ENCODE measurements around the gene ZNF74.
A peak's percentile ranks its signal among the peaks of the same experiment; 100 is the strongest.

ZNF74 gene

DNA sequence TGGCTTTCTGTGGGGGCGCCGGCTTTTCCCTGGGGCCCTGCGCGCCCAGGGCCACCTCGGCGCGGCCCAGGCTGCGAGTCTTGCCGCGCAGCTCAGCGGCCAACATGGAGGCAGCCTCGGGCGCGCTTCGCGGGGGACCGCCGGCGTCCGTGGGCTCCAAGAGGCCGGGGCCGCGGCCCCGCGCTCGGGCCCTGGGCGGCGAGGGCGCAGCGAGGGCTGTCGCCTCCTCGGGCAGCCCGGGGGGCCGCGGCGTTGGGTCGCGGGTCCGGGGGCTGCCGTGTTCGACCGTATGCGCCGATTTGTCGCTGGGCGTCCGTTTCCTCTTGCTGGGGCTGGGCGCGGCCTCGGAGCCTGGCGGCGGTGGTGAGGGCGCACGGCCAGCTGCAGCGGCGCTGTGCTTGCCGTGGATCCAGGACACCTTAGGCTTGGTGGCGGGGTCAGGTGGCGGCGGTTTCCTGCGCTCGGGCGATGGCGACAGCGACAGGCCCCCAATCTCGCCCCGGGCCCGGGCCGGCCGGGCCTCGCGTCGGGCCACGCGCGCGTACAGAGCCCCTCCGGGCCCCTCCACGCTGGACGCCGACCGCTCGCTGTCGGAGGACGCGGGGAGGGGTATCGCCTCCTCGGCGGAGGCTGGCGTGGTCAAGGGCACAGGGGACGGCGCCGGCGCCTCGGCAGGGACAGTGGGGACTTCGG is 31.8 kb downstream of the ZNF74 start:
- Histone ChIP-seq H3K4me3 (ENCODE audit: low read depth, low read length) (no peak overlapping the region), H3K9me3 (ENCODE audit: control insufficient read depth, insufficient read depth, low read length) (no peaks in the 10 kb centered on the region), H3K36me3 (ENCODE audit: control insufficient read depth, insufficient read depth, low read length) (peaks cover 3% of the 10 kb centered on the region), H3K27me3 (ENCODE audit: control insufficient read depth, insufficient read depth, low read length) (peaks cover 26% of the 10 kb centered on the region), H3K9ac (ENCODE audit: low read depth, low read length) (no peak overlapping the region), H3K4me1 (ENCODE audit: control insufficient read depth, insufficient read depth, low read length) (no peaks in the 10 kb centered on the region)

DNA sequence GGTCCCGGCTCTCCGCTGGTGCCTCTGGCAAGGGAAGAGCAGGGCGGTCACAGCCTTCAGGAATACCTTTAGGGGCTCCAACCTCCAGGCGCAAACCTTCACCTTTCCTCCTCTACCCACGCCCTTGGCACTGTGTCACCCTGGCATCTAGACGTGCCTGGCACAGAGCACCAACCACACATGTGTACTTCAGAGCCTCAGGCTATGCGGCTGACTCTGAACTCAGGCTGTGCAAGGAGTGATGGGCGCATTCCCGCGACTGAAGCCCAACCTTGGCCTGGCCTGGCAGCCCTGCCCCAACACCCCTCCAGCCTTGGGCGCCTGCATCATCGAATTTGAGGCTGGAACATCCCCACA is 32.3 kb downstream of the ZNF74 start:
- no peaks in the 10 kb centered on the region for H3K9me3 ChIP-seq (ENCODE audit: control insufficient read depth, insufficient read depth, low read length)
- no peak overlapping the region for H3K9ac ChIP-seq (ENCODE audit: low read depth, low read length)
- peaks cover 31% of the 10 kb centered on the region for H3K27me3 ChIP-seq (ENCODE audit: control insufficient read depth, insufficient read depth, low read length)
- H3K4me3 ChIP-seq (ENCODE audit: low read depth, low read length) = no peak overlapping the region
- peaks cover 3% of the 10 kb centered on the region for H3K36me3 ChIP-seq (ENCODE audit: control insufficient read depth, insufficient read depth, low read length)
- no peaks in the 10 kb centered on the region for H3K4me1 ChIP-seq (ENCODE audit: control insufficient read depth, insufficient read depth, low read length)

DNA sequence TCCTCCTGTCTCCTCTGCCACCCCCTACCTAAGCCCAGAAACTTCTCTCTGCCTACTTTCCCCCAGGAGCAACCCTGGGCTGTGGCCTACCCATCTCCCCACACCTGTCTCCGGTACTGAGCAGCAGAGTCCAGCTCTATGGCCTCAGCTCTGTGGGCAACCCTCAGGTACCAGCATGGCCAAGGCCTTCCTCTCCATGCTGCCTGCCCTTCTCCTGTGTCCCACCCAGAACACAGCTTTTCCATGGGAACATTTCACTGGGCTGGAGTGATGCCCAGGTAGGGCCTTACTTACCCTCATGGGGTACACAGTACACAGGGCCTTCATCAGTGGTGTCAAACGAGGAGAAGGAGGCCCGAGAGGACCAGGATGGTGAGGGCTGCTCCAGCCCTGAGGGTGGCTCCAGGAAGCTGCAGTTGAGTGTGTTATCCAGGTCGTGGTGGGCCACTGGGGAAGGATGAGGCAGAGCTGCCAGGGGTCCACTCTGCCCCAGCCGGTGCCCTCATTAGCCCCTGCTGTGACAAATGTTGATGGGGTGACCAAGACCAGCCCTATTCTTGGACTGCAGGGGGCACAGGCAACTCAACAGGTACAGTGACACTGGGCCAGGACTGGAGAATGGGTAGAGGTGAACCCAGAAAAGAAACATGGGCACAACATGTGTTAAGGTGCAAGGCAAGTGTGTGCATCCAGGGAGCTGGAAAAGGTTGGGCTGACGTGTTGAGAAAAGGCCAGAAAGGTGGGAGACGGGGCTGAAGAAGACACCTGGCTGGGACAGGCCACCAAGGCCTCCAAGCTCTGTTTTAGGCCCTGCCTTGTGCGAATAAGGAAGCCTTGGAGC is 33.4 kb downstream of the ZNF74 start:
- H3K4me3 ChIP-seq (ENCODE audit: low read depth, low read length) = no peak overlapping the region
- H3K9ac ChIP-seq (ENCODE audit: low read depth, low read length) = no peak overlapping the region
- peaks cover 40% of the 10 kb centered on the region for H3K27me3 ChIP-seq (ENCODE audit: control insufficient read depth, insufficient read depth, low read length)
- H3K9me3 ChIP-seq (ENCODE audit: control insufficient read depth, insufficient read depth, low read length) = no peaks in the 10 kb centered on the region
- H3K36me3 ChIP-seq (ENCODE audit: control insufficient read depth, insufficient read depth, low read length) = peaks cover 3% of the 10 kb centered on the region
- no peaks in the 10 kb centered on the region for H3K4me1 ChIP-seq (ENCODE audit: control insufficient read depth, insufficient read depth, low read length)

DNA sequence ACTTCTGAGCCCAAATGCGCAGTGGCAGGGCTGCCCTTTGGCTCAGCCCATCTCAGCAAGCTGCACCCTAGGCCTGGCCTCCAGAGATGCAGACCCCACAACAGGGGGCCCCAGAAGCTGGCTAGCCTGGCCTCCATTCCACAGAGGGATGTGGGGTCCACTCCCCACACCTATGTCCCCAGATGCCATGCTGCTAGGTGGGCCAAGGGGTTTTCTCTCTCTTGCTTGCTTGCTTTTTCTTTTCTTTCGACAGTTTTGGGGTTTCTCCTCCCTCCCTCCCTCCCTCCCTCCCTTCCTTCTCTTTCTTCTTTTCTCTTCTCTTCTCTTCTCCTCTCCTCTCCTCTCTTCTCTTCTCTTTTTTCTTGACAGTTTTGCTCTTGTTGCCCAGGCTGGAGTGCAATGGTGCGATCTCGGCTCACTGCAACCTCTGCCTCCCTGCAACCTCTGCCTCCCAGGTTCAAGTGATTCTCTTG is 34.0 kb downstream of the ZNF74 start:
- H3K27me3 ChIP-seq (ENCODE audit: control insufficient read depth, insufficient read depth, low read length) = peaks cover 46% of the 10 kb centered on the region
- peaks cover 3% of the 10 kb centered on the region for H3K36me3 ChIP-seq (ENCODE audit: control insufficient read depth, insufficient read depth, low read length)
- no peak overlapping the region for H3K9ac ChIP-seq (ENCODE audit: low read depth, low read length)
- no peaks in the 10 kb centered on the region for H3K4me1 ChIP-seq (ENCODE audit: control insufficient read depth, insufficient read depth, low read length)
- no peak overlapping the region for H3K4me3 ChIP-seq (ENCODE audit: low read depth, low read length)
- H3K9me3 ChIP-seq (ENCODE audit: control insufficient read depth, insufficient read depth, low read length) = no peaks in the 10 kb centered on the region

DNA sequence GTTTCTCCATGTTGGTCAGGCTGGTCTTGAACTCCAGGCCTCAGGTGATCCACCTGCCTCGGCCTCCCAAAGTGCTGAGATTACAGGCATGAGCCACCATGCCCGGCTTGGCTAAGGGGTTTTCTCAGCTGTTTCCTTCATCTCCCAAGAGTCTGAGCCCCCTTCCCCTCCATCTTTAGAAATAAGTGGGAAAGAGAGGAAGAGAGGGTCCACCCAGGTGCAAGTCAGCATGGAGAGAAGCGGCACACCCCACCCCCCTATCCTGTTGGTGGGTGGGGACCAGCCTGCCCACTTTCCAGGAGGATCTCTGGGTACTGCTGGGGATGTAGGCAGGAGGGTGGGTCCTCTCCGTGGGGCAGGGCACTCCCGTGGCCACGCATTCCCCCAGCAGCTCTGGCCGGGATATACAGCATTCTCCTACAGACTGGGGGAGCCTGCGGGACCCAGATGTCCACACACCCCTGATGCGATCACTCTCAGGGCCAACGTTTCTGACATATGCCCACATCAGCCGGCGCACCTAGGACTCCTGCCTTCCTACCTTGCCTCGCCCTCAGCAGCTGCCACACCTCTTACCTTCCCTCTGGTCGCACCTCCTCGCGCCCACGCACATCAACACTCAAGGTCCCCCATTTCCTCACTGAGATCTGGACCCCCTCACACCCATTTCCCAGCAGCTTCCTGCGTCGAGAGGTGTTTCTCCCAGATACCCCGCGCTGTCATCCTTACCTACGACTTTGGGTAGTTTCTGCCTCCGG is 34.7 kb downstream of the ZNF74 start:
- Histone ChIP-seq H3K27me3 (ENCODE audit: control insufficient read depth, insufficient read depth, low read length) (peaks cover 53% of the 10 kb centered on the region), H3K4me3 (ENCODE audit: low read depth, low read length) (peak overlapping the region; percentile 52), H3K36me3 (ENCODE audit: control insufficient read depth, insufficient read depth, low read length) (peaks cover 3% of the 10 kb centered on the region), H3K9ac (ENCODE audit: low read depth, low read length) (no peak overlapping the region), H3K9me3 (ENCODE audit: control insufficient read depth, insufficient read depth, low read length) (no peaks in the 10 kb centered on the region), H3K4me1 (ENCODE audit: control insufficient read depth, insufficient read depth, low read length) (no peaks in the 10 kb centered on the region)

DNA sequence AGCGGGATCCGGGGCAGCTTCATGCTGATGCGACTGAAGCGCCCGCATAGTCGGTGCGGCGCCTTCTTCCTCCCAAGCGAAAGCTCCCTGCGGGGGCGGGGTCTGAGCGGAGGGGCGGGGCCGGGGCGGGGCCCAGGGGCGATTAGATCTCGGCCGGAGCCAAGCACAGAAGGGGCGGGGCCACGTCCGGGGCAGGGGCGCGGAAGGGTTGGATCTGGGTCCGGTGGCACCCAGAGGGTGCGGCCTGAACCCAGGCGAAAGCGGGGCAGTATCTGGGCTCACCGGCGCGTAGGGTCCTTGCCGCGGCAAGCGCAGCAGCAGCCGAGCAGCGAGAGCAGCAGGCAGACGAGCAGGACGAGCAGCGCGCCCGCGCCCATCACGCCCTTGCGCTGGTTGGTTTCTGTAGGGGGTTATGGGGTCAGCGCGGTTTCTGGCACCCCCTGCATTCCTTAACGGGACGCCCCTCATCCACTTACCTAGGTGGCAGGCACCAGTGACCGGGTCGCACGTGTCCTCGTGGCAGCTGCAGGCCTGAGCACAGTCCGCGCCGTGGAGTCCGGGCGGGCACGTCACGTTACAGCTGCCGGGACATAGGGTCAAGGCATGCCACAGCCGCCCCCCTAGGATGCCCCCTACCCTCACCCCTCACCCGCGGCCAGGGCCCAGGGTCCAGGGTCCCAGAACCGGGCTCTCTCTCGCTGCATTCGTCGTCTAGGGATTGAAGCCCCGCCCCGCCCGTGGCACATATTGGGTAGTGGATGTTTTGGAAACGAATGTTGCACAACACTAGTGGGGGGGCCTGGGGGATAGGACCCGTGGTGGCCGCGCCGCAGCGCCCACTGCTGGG is 35.5 kb downstream of the ZNF74 start:
- Histone ChIP-seq H3K4me1 (ENCODE audit: control insufficient read depth, insufficient read depth, low read length) (no peaks in the 10 kb centered on the region), H3K9me3 (ENCODE audit: control insufficient read depth, insufficient read depth, low read length) (no peaks in the 10 kb centered on the region), H3K9ac (ENCODE audit: low read depth, low read length) (no peak overlapping the region), H3K27me3 (ENCODE audit: control insufficient read depth, insufficient read depth, low read length) (peaks cover 61% of the 10 kb centered on the region), H3K36me3 (ENCODE audit: control insufficient read depth, insufficient read depth, low read length) (peaks cover 3% of the 10 kb centered on the region), H3K4me3 (ENCODE audit: low read depth, low read length) (peak overlapping the region; percentile 67)

DNA sequence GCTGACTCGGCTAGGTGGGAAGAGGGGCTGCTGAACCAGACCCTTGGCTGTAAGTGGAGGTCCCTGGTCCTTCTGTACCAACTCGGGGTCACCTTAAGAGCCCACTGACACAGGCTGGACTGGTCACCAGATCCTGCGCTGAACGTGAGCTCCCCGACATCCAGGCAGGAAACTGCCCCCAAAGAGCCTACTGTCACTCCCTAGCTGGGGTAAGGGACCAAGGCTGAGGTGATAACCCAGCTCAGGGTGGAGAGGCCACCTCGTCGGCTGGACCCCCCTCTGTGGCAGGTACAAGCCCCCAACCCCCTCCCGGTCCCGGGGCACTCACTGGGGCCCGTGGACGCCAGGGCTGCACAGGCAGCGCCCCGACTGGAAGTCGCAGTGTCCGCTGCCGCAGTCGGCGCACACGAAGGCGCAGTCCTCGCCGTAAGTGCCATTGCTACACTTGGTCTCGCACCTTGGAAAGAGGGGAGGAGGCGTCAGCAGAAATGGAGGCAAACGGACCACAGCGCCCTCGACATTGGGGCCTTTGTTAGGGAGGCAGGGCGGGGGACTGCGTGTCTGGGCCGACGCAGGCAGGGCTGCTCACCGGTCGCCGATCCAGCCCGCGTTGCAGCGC is 36.3 kb downstream of the ZNF74 start:
- Histone ChIP-seq H3K36me3 (ENCODE audit: control insufficient read depth, insufficient read depth, low read length) (peaks cover 3% of the 10 kb centered on the region), H3K4me1 (ENCODE audit: control insufficient read depth, insufficient read depth, low read length) (no peaks in the 10 kb centered on the region), H3K27me3 (ENCODE audit: control insufficient read depth, insufficient read depth, low read length) (peaks cover 68% of the 10 kb centered on the region), H3K9ac (ENCODE audit: low read depth, low read length) (no peak overlapping the region), H3K9me3 (ENCODE audit: control insufficient read depth, insufficient read depth, low read length) (no peaks in the 10 kb centered on the region), H3K4me3 (ENCODE audit: low read depth, low read length) (peak overlapping the region; percentile 67)

DNA sequence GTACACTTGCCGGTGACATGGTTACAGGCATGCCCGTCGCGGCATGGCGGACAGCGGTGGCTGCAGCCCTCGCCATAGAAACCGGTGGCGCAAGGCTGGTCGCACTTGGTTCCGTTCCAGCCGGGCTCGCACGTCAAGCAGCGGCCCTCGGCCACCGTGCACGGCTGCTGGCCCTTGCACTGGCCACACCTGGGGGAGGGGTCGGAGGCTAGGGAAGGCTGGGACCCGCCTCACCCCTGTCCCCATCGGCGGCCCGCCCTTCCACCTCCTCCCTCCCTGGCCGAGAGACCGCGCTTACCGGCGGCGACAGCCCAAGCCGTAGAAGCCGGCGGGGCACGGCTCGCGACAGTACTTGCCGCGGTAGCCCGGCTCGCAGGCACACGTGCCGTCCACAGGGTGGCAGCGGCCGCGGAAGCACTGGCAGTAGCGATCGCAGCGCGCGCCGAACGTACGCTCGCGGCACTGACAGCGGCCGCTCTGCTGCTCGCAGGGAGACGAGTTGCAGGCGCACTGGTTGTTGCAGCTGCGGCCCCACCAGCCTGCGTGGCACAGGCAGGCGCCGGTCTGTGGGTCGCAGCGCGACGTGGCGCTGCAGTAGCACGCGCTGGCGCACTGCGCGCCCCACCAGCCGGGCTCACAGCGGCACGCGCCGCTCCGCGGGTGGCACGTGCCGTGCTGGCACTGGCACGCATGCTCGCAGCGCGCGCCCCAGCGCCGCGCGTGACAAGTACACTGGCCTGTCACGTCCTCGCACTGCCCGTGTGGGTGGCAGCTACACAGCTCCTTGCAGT is 37.0 kb downstream of the ZNF74 start:
- Histone ChIP-seq H3K9me3 (ENCODE audit: control insufficient read depth, insufficient read depth, low read length) (no peaks in the 10 kb centered on the region), H3K36me3 (ENCODE audit: control insufficient read depth, insufficient read depth, low read length) (peaks cover 3% of the 10 kb centered on the region), H3K4me1 (ENCODE audit: control insufficient read depth, insufficient read depth, low read length) (no peaks in the 10 kb centered on the region), H3K4me3 (ENCODE audit: low read depth, low read length) (peak overlapping the region; percentile 67), H3K27me3 (ENCODE audit: control insufficient read depth, insufficient read depth, low read length) (peaks cover 75% of the 10 kb centered on the region), H3K9ac (ENCODE audit: low read depth, low read length) (no peak overlapping the region)

DNA sequence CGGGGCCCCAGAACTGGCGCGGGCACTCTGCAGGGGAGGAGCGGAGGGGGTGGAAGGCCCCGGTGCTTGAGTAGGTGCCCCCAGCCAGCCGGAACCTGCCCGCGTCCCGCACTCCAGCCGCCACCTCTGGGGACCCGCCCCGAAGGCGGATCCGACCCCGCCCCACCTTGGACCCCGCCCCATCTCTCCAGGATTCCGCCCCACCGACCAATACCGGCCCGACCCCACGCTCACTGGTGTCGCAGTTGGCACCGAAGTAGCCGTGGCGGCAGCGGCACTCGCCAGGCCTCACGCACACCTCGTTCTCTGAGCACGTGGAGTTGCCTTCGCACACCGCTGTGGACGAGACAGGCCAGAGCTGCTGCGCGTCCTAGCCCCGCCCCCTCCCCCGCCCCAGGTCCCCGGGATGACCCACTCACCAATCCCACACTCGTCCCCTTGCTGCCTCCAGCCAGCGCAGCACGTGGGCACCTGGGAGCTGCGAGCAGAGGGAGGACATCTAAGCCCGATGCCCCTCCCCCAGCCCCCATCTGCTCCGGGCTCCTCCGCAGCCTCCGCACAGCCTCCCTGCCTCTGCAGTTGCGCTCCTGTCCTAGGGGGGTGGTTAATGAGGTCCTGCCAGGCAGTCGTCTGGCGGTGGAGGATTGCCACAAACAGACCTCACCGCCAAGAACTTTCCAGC is 37.7 kb downstream of the ZNF74 start:
- H3K36me3 ChIP-seq (ENCODE audit: control insufficient read depth, insufficient read depth, low read length) = peaks cover 3% of the 10 kb centered on the region
- H3K9me3 ChIP-seq (ENCODE audit: control insufficient read depth, insufficient read depth, low read length) = no peaks in the 10 kb centered on the region
- no peak overlapping the region for H3K9ac ChIP-seq (ENCODE audit: low read depth, low read length)
- H3K4me1 ChIP-seq (ENCODE audit: control insufficient read depth, insufficient read depth, low read length) = no peaks in the 10 kb centered on the region
- peak overlapping the region; percentile 67 for H3K4me3 ChIP-seq (ENCODE audit: low read depth, low read length)
- H3K27me3 ChIP-seq (ENCODE audit: control insufficient read depth, insufficient read depth, low read length) = peaks cover 81% of the 10 kb centered on the region

DNA sequence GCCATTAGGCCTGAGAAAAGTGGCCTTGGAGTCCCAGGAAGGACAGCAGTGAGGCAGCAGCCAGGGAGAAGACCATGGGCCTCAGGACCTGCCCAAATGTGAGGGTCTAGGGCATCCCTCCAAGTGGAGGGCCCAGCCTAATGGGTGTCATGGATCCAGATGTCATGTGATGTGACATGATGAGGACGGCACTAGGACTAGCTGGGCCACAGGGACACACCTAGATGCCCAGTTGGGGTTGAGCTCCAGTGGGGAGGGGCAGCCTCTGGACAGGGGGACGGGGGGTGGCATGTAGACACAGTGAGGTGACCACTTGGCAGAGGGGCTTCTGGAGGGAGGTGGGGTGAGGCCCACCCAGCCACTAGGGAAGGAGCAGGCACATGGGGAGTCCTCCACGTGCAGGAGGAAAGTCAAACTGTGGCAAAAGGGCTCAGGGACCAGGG is 38.3 kb downstream of the ZNF74 start:
- H3K9ac ChIP-seq (ENCODE audit: low read depth, low read length) = no peak overlapping the region
- no peaks in the 10 kb centered on the region for H3K4me1 ChIP-seq (ENCODE audit: control insufficient read depth, insufficient read depth, low read length)
- peaks cover 87% of the 10 kb centered on the region for H3K27me3 ChIP-seq (ENCODE audit: control insufficient read depth, insufficient read depth, low read length)
- H3K4me3 ChIP-seq (ENCODE audit: low read depth, low read length) = no peak overlapping the region
- no peaks in the 10 kb centered on the region for H3K9me3 ChIP-seq (ENCODE audit: control insufficient read depth, insufficient read depth, low read length)
- peaks cover 3% of the 10 kb centered on the region for H3K36me3 ChIP-seq (ENCODE audit: control insufficient read depth, insufficient read depth, low read length)

Data from iPS-15b (cell line).